NCI-H526 (cell line): ENCODE results near the gene ZNF471.

Source experiments
- DNase-seq, 2 experiments: peaks; one replicate each; lab custom pipeline; 2025; lab: John Stamatoyannopoulos, UW

The ZNF471 gene

GRCh38 chr19:56507446-56508289 is at the start of gene ZNF471:
Gene ZNF471, plus strand, starts transcription at chr19:56507855. Its CDS starts 3,717 bp downstream, at chr19:56511572.
- DNase-seq = peak; percentile 97 to 99

GRCh38 chr19:56474308-56474707 is 33.3 kb upstream of the ZNF471 start:
- no peak for DNase-seq

DNA sequence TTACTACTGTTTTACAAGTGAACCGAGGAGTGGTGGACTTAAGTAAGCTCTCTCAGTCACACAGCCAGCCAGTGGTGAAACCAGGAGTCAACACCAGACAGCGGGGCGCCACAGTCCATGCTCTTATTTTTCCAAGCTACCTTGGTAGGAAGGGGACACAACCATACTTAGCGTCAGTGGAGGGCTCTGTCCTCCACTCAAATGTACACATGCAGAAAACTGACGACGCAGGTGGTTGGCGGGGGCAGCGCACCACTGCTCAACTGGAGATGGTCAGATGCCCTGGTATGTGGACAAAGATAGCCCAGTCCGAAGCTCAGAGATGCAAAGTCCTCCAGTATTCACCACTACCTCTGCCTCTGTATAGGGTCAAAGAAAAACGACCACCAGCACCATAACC is 31.6 kb upstream of the ZNF471 start:
- DNase-seq = no peak

DNA sequence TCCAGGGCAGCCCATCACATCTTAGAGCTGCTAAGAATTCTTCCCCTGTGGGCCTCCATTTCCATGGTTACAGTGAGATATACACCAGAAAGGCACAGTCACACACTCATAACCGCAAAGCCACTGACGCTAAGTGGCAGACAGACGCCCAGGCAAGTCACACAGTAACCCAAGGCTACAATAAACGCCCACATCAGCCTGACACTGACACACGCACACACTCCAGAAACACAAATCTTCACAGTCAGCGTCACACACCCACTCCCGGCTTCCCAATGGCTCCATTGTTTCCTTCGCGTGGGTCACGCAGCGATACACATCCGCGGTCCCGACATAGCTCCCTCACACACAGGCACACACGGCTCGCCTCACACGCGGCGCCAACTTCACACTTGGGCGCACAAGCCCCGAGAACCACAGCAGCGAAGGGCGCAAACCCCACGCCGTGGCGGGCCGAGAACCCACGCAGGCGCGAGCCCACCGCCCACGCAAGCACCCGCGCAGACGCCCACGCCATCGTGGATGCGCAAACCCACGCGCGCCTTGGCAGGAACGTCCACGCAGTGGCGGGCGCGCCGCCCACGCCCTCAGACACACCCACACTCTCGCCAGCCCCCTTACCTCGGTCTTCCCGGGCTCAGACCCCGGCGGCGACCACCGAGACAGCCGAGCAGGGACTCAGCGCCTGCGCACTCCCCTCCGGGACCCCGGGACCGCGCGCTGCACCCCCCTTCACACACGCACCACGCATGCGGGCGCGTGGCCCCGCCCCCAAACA is 30.8 kb upstream of the ZNF471 start, which contains the start of gene ZNF667:
ZNF667 (minus strand) TSS at position 695 of the 778 bp plus-strand sequence. CDS start 14,975 bp downstream, outside the sequence.
- DNase-seq = peak; percentile 4 to 54

- DNase-seq = peak; percentile 91 to 96
Observed at GRCh38 chr19:56477429-56478338, 30.0 kb upstream of the ZNF471 start.

GRCh38 chr19:56491399-56491798 is 16.3 kb upstream of the ZNF471 start:
- no peak for DNase-seq

- DNase-seq = no peak
Observed at GRCh38 chr19:56504581-56504980, 3.1 kb upstream of the ZNF471 start.

- DNase-seq = peak in 1 of 2 experiments; percentile 56
Observed at GRCh38 chr19:56508290-56508778, 679 bp downstream of the ZNF471 start.

DNA sequence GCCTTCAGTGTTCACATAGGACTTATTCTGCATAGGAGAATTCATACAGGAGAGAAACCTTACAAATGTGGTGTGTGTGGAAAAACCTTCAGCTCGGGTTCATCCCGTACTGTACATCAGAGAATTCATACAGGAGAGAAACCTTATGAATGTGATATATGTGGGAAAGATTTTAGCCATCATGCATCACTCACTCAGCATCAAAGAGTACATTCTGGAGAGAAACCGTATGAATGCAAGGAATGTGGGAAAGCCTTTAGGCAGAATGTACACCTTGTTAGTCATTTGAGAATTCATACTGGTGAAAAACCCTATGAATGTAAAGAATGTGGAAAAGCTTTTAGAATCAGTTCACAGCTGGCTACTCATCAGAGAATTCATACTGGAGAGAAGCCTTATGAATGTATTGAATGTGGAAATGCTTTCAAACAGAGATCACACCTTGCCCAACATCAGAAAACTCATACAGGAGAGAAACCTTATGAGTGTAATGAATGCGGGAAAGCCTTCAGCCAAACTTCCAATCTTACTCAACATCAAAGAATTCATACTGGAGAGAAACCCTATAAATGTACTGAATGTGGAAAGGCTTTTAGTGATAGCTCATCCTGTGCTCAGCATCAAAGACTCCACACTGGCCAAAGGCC is 17.7 kb downstream of the ZNF471 start:
- DNase-seq = no peak

DNA sequence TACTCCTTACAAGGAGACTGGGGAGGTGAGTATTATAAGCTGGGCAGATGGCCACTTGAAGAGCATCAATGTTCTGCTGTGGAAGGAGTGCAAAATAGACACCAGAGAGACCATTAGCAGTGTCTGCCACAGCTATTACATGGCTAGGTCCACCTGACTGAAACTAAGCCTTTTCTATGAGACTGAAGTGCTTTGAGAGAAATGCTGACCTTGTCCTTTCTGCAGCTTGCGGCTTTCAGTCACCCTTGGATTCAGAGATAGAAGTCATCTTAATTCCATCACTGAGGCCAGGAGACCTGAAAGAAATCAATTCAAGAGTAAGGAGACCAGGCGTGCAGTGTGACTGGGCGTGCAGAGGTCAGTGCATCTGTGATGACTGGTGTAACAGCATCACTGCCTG is 29.8 kb downstream of the ZNF471 start:
- DNase-seq = no peak

DNA sequence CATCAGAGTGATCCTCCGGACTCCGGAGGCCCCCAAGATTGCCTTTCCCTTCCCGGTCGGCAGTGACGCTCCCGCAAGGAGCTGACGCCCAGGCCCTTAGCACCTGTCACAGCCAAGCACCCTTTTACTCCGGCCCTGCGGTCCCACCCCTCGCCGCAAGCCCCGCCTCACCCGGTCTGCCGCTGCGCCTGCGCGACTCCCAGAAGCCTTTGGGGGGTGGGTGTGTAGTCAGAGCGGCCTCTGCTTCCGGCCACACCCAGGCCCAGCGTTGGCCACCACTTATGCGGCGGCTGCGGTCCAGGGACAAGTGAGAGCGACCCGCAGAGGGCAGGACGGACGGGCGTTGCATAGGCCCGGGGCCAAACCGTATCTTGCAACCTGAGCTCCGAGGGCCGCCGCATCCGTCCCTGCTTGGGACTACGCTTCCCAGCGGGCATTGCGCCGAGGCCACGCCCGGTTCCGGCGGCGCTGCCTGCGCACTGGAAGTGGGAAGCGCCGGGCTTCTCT is 30.7 kb downstream of the ZNF471 start:
- DNase-seq = peak; percentile 83 to 92

DNA sequence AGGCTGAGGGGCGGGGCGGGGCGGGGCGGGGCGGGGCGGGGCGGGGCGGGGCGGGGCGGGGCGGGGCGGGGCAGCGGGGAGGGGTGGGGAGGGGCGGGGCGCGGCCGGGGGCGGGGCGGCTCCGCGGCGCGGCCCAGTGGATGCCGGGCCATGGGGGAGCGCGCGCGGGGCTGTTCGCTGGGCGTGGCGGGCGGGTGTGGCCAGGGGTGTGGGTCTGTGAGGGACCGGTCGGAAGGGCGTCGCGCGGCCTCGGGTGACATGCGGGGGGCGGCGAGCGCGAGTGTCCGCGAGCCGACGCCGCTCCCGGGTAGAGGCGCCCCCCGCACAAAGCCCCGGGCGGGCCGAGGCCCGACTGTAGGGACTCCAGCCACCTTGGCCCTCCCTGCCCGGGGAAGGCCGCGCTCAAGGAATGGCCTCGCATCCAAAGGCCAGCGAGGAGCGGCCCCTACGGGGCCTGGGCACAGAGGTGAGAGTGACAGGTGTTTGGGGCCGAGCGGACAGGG is 31.2 kb downstream of the ZNF471 start, which contains the start of gene ZFP28:
ZFP28 (plus strand) TSS at position 188 of the 503 bp plus-strand sequence; CDS start at position 259, 71 bp downstream.
- peak; percentile 22 to 88 for DNase-seq

DNA sequence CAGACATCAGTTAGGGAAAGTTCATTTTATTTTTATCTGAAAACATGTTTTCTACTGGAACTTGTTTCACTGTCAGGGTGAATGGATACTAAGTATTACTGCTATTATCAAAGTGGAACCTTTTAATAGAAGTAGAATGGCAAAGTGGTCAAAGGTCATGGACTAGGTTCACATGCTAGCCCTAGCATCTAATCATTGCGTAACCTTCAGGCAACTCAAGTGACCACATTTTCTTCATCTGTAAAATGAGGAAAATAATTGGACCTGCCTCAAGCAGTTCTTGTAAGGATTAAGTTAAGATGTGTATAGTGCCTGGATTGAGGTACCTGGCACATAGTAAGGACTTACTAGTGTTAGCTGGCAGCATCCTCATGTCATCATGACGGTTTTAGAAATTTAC is 36.1 kb downstream of the ZNF471 start:
- no peak for DNase-seq

DNA sequence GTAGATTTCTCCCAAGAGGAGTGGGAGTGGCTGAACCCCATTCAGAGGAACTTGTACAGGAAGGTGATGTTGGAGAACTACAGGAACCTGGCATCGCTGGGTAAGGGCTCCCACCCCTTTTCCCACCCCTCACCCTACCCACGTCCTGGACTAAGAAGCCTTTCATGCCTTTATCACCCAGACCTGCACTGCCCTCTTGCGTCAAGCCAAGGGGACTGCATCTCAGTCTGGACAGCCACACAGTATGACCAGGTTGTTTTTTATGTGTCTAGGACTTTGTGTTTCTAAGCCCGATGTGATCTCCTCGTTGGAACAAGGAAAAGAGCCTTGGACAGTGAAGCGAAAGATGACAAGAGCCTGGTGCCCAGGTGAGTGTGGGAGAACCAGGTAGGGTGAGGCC is 39.9 kb downstream of the ZNF471 start:
- DNase-seq = no peak

DNA sequence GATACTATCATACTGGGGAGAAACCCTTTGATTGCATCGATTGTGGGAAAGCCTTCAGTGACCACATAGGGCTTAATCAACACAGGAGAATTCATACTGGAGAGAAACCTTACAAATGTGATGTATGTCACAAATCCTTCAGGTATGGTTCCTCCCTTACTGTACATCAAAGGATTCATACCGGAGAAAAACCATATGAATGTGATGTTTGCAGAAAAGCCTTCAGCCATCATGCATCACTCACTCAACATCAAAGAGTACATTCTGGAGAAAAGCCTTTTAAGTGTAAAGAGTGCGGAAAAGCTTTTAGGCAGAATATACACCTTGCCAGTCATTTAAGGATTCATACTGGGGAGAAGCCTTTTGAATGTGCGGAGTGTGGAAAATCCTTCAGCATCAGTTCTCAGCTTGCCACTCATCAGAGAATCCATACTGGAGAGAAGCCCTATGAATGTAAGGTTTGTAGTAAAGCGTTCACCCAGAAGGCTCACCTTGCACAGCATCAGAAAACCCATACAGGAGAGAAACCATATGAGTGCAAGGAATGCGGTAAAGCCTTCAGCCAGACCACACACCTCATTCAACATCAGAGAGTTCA is 46.7 kb downstream of the ZNF471 start:
- DNase-seq = no peak

GRCh38 chr19:56562766-56563165 is 55.1 kb downstream of the ZNF471 start:
- DNase-seq = no peak

DNA sequence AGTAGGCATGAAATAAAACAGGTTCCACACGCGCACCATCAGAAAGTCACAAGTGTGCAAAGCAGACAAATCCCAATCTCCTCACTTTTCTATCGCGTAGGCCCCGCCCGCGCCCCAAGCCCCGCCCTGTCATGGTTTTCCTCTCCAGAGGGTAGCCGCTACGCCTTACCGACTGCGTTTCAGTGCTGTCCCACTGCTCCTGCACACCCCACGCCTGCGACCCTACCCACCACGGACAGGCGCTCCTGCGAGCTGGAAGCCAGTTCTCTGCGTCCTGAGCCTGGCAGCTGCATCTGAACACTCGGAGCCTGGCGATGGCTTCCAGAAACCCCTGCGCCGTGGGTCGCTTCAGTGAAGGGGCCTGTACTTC is 59.2 kb downstream of the ZNF471 start:
- peak; percentile 51 to 71 for DNase-seq

DNA sequence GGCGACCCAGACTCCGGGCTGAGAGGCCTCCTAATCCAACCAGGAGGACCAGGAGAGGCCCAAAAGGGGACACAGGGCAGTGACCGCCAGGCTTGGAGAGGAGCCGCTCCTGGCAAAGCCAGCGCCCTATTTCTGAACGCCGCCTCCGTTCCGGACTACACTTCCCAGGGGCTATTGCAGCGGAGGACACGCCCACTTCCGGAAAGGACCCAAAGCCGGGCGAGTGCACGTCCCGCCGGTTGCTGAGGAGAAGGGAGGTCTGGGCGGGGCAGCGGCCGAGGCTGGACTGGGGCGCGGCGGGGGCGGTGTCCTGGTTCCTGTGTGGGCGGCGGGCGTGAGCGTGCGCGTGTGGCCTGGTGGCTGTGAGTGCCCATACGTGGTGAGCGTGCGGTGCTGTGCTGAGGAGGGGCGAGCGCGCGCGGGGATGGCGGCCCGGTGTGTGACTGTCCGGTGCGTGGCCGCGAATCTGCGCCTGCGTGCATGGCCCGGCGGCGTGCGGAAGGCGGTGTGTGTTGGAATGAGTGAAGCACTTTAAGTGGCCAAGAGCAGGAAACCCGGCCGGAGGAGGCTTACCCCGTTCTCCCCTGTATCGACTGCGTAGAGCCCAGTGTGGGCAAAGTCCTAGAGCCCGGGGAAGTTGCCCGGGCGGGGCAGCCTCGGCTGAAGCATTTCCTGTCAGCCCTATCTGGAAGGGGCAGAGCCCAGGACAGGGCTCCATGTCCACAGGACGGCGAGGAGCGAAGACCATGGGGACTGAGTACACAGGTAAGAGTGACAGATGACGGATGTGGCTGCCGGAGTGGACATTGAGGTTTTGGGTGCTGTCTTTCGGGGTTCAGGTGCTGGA is 59.8 kb downstream of the ZNF471 start, which contains the start of gene ZNF470:
ZNF470 (plus strand) TSS at position 195 of the 847 bp plus-strand sequence. CDS start 2,844 bp downstream, outside the sequence.
- peak; percentile 65 to 96 for DNase-seq

DNA sequence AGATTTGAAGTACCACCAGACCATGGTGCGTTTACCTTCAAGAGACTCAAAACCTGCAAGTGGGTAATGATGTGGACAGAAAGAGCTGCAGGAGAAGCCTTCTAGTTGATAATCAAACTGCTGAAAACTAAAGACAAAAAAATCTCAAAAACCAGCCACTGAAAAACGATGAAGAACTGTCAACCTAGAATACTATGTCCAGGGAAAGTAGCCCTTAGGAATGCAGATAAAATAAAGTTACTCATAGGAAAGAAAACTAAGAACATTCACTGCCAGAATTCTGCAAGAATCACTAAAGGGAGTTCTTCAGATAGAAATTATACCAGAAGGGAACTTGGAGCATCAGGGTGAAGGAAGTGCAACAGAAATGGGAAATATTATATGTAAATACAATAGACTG is 64.9 kb downstream of the ZNF471 start:
- no peak for DNase-seq
